Upper lobe of left lung (tissue), 6 donors: ENCODE results near the gene MAP4K4. TPM values are rescaled to one million over a fixed set of nuclear protein-coding genes. Genes with fewer than 3 reads are reported as not detected.

Source experiments
- ATAC-seq, 2 donors: fragments of 200-7000 bp; cut with Tn5 transposase; one replicate each; pipeline ENCODE4 v1.9.1; 2022; ENCODE audit warnings: mild to moderate bottlenecking in 2 of 2, moderate library complexity in 2 of 2; ENCODE audit not compliant: low FRiP score in 2 of 2
- DNase-seq, 2 donors: peaks; one replicate each; pipeline ENCODE4 v3.0.0-alpha.2; 2019 to 2020
- H3K27ac ChIP-seq, 4 donors: fragments of 200-600 bp; sonication (generic); one replicate each; pipeline ENCODE4 v1.5.1; 2016 to 2019
- H3K27me3 ChIP-seq, 4 donors: fragments of 200-600 bp; sonication (generic); one replicate each; pipeline ENCODE4 v1.5.1; 2017 to 2019
- H3K36me3 ChIP-seq, 4 donors: fragments of 200-600 bp; sonication (generic); one replicate each; pipeline ENCODE4 v1.5.1; 2016 to 2019
- H3K4me1 ChIP-seq, 4 donors: fragments of 200-600 bp; sonication (generic); one replicate each; pipeline ENCODE4 v1.5.1; 2018 to 2019
- H3K4me3 ChIP-seq, 4 donors: fragments of 200-600 bp; sonication (generic); one replicate each; pipeline ENCODE4 v1.5.1; 2017 to 2019; ENCODE audit warnings: mild to moderate bottlenecking in 2 of 4, moderate library complexity in 1 of 4
- H3K9me3 ChIP-seq, 4 donors: fragments of 200-600 bp; sonication (generic); one replicate each; pipeline ENCODE4 v1.5.1; 2018 to 2019
- EP300 ChIP-seq, 4 donors: sonication (generic); formaldehyde crosslinking; IDR thresholded peaks; one replicate each; pipeline ENCODE4 v1.5.1; 2017; ENCODE audit warnings: antibody characterized with exemption in 4 of 4, control low read depth in 2 of 4
- POLR2A ChIP-seq, 4 donors: fragments of 450-650 bp; IDR thresholded peaks; one replicate each; pipeline ENCODE4 v1.5.1; 2016 to 2017; ENCODE audit warnings: antibody characterized with exemption in 4 of 4, mild to moderate bottlenecking in 2 of 4
- POLR2AphosphoS5 ChIP-seq, 2 donors: sonication (generic); formaldehyde crosslinking; IDR thresholded peaks; one replicate each; pipeline ENCODE4 v1.5.1; 2017; ENCODE audit warnings: antibody characterized with exemption in 2 of 2
- WGBS, 2 donors: methylation state at CpG; one replicate each; pipeline ENCODE4 v1.1.5; 2017 to 2018; 5-methylcytosine and 5-hydroxymethylcytosine counted together
- total RNA-seq, 6 donors: library from RNA; depleted of rRNA in 4 of 6; stranded (reverse); fragments of >200 nt in 4 of 6; gene quantifications; one replicate each; pipeline versions ENCODE4 v1.1.0 to v1.2.1, GENCODE V29; 2016 to 2021
- TF ChIP-seq, protein P1 (sequence below), 6 experiments: fragments of 450-650 bp in 4 of 6; fragments of 200-600 bp in 2 of 6; sonication (generic) in 2 of 6; IDR thresholded peaks; one replicate each; pipeline ENCODE4 v1.5.1; 2016 to 2019; ENCODE audit warnings: antibody characterized with exemption in 6 of 6
- donor health status: DM: no; HTN: no; CAD: no; lungs with moderate emphysema.
- donor health status: DM: no; HTN: yes; CAD: no; lungs with severe emphysema.

Gene MAP4K4
- total RNA-seq, 6 donors from 2014 or later, result 49.8 to 88.0 (median 56.4) TPM

GRCh38 chr2:101752716-101753616, 55.5 kb downstream of the MAP4K4 start:
- peak overlapping the region in 1 of 4 donors; percentile 17 for H3K27ac ChIP-seq
- no peak for ATAC-seq
- no peaks in the 10 kb centered on the region for H3K9me3 ChIP-seq
- H3K36me3 ChIP-seq, result no peaks in the 10 kb centered on the region
- H3K4me3 ChIP-seq, result no peak overlapping the region
- no peak for DNase-seq
- 56 to 68% methylated on average over 5 of the region's 5 CpGs for WGBS, 2 donors
- H3K4me1 ChIP-seq, result peaks cover 26 to 50% (median 36%) of the 10 kb centered on the region in 4 donors
- no peaks in the 10 kb centered on the region for H3K27me3 ChIP-seq
- TF ChIP-seq POLR2AphosphoS5 (IDR thresholded peaks at IDR 0.05) (no peak), EP300 (IDR thresholded peaks at IDR 0.05) (no peak), POLR2A (IDR thresholded peaks at IDR 0.05) (no peak)
- TF ChIP-seq, protein P1, sequence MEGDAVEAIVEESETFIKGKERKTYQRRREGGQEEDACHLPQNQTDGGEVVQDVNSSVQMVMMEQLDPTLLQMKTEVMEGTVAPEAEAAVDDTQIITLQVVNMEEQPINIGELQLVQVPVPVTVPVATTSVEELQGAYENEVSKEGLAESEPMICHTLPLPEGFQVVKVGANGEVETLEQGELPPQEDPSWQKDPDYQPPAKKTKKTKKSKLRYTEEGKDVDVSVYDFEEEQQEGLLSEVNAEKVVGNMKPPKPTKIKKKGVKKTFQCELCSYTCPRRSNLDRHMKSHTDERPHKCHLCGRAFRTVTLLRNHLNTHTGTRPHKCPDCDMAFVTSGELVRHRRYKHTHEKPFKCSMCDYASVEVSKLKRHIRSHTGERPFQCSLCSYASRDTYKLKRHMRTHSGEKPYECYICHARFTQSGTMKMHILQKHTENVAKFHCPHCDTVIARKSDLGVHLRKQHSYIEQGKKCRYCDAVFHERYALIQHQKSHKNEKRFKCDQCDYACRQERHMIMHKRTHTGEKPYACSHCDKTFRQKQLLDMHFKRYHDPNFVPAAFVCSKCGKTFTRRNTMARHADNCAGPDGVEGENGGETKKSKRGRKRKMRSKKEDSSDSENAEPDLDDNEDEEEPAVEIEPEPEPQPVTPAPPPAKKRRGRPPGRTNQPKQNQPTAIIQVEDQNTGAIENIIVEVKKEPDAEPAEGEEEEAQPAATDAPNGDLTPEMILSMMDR (IDR thresholded peaks at IDR 0.05), result no peak

GRCh38 chr2:101753720-101754490, 56.4 kb downstream of the MAP4K4 start:
- Histone ChIP-seq H3K4me3 (no peak overlapping the region), H3K4me1 (peaks cover 23 to 54% (median 41%) of the 10 kb centered on the region in 4 donors), H3K36me3 (no peaks in the 10 kb centered on the region), H3K9me3 (no peaks in the 10 kb centered on the region), H3K27me3 (no peaks in the 10 kb centered on the region), H3K27ac (peak overlapping the region in 2 of 4 donors; percentile 23 to 40)
- TF ChIP-seq EP300 (IDR thresholded peaks at IDR 0.05), result no peak
- TF ChIP-seq POLR2A (IDR thresholded peaks at IDR 0.05), result no peak
- no peak for TF ChIP-seq POLR2AphosphoS5 (IDR thresholded peaks at IDR 0.05)
- TF ChIP-seq, protein P1 (IDR thresholded peaks at IDR 0.05), result no peak
- WGBS, 2 donors, result 66 to 80% methylated on average over 5 of the region's 5 CpGs
- ATAC-seq, result no peak
- DNase-seq, result no peak

GRCh38 chr2:101754618-101755017, 57.1 kb downstream of the MAP4K4 start:
- H3K4me3 ChIP-seq, result no peak overlapping the region
- no peak for DNase-seq
- H3K27me3 ChIP-seq, result no peaks in the 10 kb centered on the region
- 45 to 72% methylated on average over 2 of the region's 2 CpGs for WGBS, 2 donors
- H3K27ac ChIP-seq, result peak overlapping the region in 3 of 4 donors; percentile 23 to 40 (median 33)
- no peak for ATAC-seq
- H3K4me1 ChIP-seq, result peaks cover 23 to 55% (median 41%) of the 10 kb centered on the region in 4 donors
- TF ChIP-seq POLR2AphosphoS5 (IDR thresholded peaks at IDR 0.05), result no peak
- no peak for TF ChIP-seq EP300 (IDR thresholded peaks at IDR 0.05)
- no peak for TF ChIP-seq POLR2A (IDR thresholded peaks at IDR 0.05)
- TF ChIP-seq, protein P1 (IDR thresholded peaks at IDR 0.05), result no peak
- no peaks in the 10 kb centered on the region for H3K36me3 ChIP-seq
- H3K9me3 ChIP-seq, result no peaks in the 10 kb centered on the region

DNA sequence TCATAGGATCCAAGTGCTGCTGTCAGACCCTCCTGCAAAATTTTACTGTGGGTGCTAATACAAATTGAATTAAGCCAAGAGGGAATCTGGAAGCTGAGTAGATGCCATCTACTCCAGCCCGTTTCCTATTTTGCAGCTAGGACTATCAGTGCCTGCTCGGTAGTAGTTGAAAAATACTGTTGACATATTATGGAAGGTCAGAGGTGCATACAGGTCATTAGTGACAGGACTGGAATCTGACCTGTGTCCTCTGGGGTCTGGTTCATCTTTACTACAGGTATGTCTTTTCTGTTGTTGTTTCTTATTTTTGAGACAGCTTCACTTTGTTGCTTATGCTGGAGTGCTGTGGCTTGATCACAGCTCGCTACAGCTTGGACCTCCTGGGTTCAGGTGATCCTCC, 58.8 kb downstream of the MAP4K4 start:
- ATAC-seq, result no peak
- TF ChIP-seq, protein P1 (IDR thresholded peaks at IDR 0.05), result no peak
- TF ChIP-seq POLR2A (IDR thresholded peaks at IDR 0.05) (no peak), EP300 (IDR thresholded peaks at IDR 0.05) (no peak), POLR2AphosphoS5 (IDR thresholded peaks at IDR 0.05) (no peak)
- peaks cover 23 to 48% (median 40%) of the 10 kb centered on the region in 4 donors for H3K4me1 ChIP-seq

More for the DNA sequence above, 58.8 kb downstream of the MAP4K4 start:
- Histone ChIP-seq H3K36me3 (no peaks in the 10 kb centered on the region), H3K9me3 (no peaks in the 10 kb centered on the region), H3K27me3 (no peaks in the 10 kb centered on the region), H3K27ac (no peak overlapping the region), H3K4me3 (no peak overlapping the region)
- DNase-seq, result no peak
- 77 to 92% methylated on average over 3 of the region's 3 CpGs for WGBS, 2 donors
